Right lobe of liver (tissue), 6 donors: ENCODE data around the gene TRAP1. TPM values are rescaled to one million over a fixed set of nuclear protein-coding genes. Genes with fewer than 3 reads are reported as not detected.

Experiments
- ATAC-seq, 4 donors: fragments of 200-7000 bp; cut with Tn5 transposase; one replicate each; pipeline ENCODE4 v1.9.1; 2020; ENCODE audit warnings: mild to moderate bottlenecking in 4 of 4, moderate library complexity in 4 of 4
- DNase-seq, 3 donors: peaks; one replicate each; pipeline ENCODE4 v3.0.0-alpha.2; 2020
- H3K27ac ChIP-seq, 3 donors: fragments of 200-600 bp; one replicate each; pipeline ENCODE4 v1.8.0; 2022
- H3K27me3 ChIP-seq, 2 donors: fragments of 200-600 bp; one replicate each; pipeline ENCODE4 v1.8.0; 2022
- H3K36me3 ChIP-seq, 4 donors: fragments of 200-600 bp; sonication (generic) in 1 of 4; one replicate each; pipeline versions ENCODE4 v1.5.1 to v1.8.0; 2017 to 2022; ENCODE audit warnings: control low read depth in 1 of 4
- H3K4me1 ChIP-seq, 4 donors: fragments of 200-600 bp; sonication (generic) in 1 of 4; one replicate each; pipeline versions ENCODE4 v1.5.1 to v1.8.0; 2017 to 2022; ENCODE audit warnings: control low read depth in 1 of 4
- H3K4me3 ChIP-seq, 3 donors: fragments of 200-600 bp; one replicate each; pipeline ENCODE4 v1.8.0; 2022
- H3K9me3 ChIP-seq, 4 donors: fragments of 200-600 bp; sonication (generic) in 1 of 4; one replicate each; pipeline versions ENCODE4 v1.5.1 to v1.8.0; 2017 to 2022; ENCODE audit warnings: control low read depth in 1 of 4
- POLR2A ChIP-seq: fragments of 450-650 bp; IDR thresholded peaks from one replicate; pipeline ENCODE4 v1.6.1; 2017; ENCODE audit warnings: antibody characterized with exemption, mild to moderate bottlenecking
- WGBS: methylation state at CpG from one replicate; pipeline ENCODE4 v1.1.6; 2018; ENCODE audit warnings: low coverage, low lambda C conversion rate; ENCODE audit not compliant: insufficient coverage; ENCODE audit errors: missing lambda C conversion rate; 5-methylcytosine and 5-hydroxymethylcytosine counted together
- intact Hi-C, 2 donors: fragments of 100-400 bp; cut with DNase I; formaldehyde crosslinking; loops; one replicate each; pipeline versions ENCODE4 v1.11.2 to v1.14.1; 2022
- total RNA-seq, 6 experiments: library from RNA; depleted of rRNA in 2 of 6; stranded (reverse); fragments of >200 nt in 2 of 6; fragmentation: NEBNext Ultra II Directional in 3 of 6; extraction: Animal tissue kit (Norgen Biotek cat#: 25700) in 3 of 6; gene quantifications; one replicate each; pipeline versions ENCODE4 v1.1.0 to v1.2.4, GENCODE V29; 2016 to 2023
- TF ChIP-seq, protein P1 (sequence below), 4 donors: fragments of 200-600 bp in 3 of 4; fragments of 450-650 bp in 1 of 4; IDR thresholded peaks; one replicate each; pipeline versions ENCODE4 v1.5.1 to v1.8.0; 2016 to 2022; ENCODE audit warnings: antibody characterized with exemption in 4 of 4, mild to moderate bottlenecking in 2 of 4
- donor health status: DM: no; HTN: yes; CAD: no.
- donor health status: DM: no; HTN: no; CAD: no.
- donor health status: DM: no; HTN: no; CAD: no.
- donor health status: DM: no; HTN: yes; CAD: no.
- donor health status: DM: no; HTN: yes; CAD: no.

TRAP1 gene
- total RNA-seq, 6 experiments from 2014 or later = 93.4 to 169 (median 123) TPM

DNA sequence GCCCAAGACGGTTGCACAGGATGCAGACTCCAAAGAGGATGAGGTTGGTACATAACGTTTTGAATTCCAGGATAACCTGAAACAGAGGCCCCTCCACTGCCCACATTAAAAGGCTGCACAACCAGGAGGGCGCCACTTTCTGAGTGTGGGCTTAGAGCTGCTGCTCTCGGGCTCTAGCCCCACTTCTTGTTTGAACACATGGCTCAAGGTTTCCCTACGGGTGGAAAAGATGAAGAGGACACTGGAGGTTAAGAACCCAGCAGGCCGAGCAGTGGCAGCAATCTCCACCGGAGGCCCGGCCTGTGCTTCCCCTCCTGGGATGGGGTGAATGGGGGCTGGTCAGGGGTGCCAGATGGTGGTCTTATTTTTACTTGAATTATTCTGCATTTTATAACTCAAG is 8.0 kb upstream of the TRAP1 start:
- no peaks in the 10 kb centered on the region for H3K4me1 ChIP-seq
- intact Hi-C loops = no loop called here
- TF ChIP-seq, protein P1, sequence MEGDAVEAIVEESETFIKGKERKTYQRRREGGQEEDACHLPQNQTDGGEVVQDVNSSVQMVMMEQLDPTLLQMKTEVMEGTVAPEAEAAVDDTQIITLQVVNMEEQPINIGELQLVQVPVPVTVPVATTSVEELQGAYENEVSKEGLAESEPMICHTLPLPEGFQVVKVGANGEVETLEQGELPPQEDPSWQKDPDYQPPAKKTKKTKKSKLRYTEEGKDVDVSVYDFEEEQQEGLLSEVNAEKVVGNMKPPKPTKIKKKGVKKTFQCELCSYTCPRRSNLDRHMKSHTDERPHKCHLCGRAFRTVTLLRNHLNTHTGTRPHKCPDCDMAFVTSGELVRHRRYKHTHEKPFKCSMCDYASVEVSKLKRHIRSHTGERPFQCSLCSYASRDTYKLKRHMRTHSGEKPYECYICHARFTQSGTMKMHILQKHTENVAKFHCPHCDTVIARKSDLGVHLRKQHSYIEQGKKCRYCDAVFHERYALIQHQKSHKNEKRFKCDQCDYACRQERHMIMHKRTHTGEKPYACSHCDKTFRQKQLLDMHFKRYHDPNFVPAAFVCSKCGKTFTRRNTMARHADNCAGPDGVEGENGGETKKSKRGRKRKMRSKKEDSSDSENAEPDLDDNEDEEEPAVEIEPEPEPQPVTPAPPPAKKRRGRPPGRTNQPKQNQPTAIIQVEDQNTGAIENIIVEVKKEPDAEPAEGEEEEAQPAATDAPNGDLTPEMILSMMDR (IDR thresholded peaks at IDR 0.05) = no peak
- TF ChIP-seq POLR2A = no peak
- DNase-seq = peak in 2 of 3 donors; percentile 10 to 27
- ATAC-seq = no peak
- no peaks in the 10 kb centered on the region for H3K9me3 ChIP-seq
- peaks cover 0 to 37% (median 21%) of the 10 kb centered on the region in 4 donors for H3K36me3 ChIP-seq
- H3K4me3 ChIP-seq = no peak overlapping the region
- WGBS = 67% methylated on average over 3 of the region's 8 CpGs
- H3K27ac ChIP-seq = no peak overlapping the region
- H3K27me3 ChIP-seq = no peaks in the 10 kb centered on the region

DNA sequence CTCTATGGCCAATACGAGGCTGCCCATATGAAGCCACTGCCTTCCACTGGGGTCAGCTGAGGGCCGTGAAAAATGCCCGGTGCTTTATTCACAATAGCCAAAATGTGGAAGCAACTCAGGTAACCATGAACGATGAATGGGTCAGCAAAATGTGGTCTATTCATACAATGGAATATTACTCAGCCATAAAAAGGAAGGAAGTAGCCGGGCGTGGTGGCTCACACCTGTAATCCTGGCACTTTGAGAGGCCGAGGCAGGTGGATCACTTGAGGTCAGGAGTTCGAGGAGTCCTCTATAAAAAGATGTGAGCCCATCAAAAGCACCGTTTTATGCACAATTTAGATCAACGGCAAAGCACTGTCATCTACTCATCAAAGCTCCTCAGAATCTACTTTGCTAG is 5.2 kb upstream of the TRAP1 start:
- Histone ChIP-seq H3K9me3 (no peaks in the 10 kb centered on the region), H3K27ac (no peak overlapping the region), H3K4me1 (peaks cover 0 to 6% (median 2%) of the 10 kb centered on the region in 4 donors), H3K36me3 (peaks cover 0 to 11% (median 5%) of the 10 kb centered on the region in 4 donors), H3K4me3 (no peak overlapping the region), H3K27me3 (no peaks in the 10 kb centered on the region)
- no peak for ATAC-seq
- DNase-seq = peak in 1 of 3 donors; percentile 5
- intact Hi-C loops = no loop called here
- no peak for TF ChIP-seq POLR2A
- TF ChIP-seq, protein P1 (IDR thresholded peaks at IDR 0.05) = no peak
- 92% methylated on average over 8 of the region's 10 CpGs for WGBS

DNA sequence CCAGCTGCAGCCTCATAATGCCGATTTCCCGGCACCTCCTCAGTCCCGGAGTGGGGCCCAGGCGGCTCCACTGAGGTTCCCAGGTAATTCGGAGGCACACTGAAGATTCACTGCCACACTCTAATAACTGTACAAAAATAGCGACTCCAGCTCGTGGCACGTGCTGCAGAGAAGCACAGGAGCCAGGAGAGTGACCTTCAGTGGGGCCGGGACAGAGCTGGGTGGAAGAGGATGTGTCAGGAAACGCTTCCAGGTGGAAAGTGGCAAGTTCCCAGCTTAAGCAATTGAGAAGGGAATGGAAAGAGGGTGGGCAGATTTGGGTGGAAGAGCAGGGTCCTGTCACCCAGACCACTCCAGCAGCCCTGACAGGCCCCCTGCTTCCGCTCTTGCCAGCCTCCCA is 3.1 kb upstream of the TRAP1 start:
- peaks cover 0 to 13% (median 2%) of the 10 kb centered on the region in 4 donors for H3K4me1 ChIP-seq
- no peaks in the 10 kb centered on the region for H3K36me3 ChIP-seq
- WGBS = 62% methylated on average over 11 of the region's 11 CpGs
- no peaks in the 10 kb centered on the region for H3K9me3 ChIP-seq
- H3K27ac ChIP-seq = no peak overlapping the region
- no peak for TF ChIP-seq POLR2A
- TF ChIP-seq, protein P1 (IDR thresholded peaks at IDR 0.05) = no peak
- no peak overlapping the region for H3K4me3 ChIP-seq
- intact Hi-C loops = no loop called here
- ATAC-seq (no peak), DNase-seq (peak in 1 of 3 donors; percentile 37)
- H3K27me3 ChIP-seq = no peaks in the 10 kb centered on the region

DNA sequence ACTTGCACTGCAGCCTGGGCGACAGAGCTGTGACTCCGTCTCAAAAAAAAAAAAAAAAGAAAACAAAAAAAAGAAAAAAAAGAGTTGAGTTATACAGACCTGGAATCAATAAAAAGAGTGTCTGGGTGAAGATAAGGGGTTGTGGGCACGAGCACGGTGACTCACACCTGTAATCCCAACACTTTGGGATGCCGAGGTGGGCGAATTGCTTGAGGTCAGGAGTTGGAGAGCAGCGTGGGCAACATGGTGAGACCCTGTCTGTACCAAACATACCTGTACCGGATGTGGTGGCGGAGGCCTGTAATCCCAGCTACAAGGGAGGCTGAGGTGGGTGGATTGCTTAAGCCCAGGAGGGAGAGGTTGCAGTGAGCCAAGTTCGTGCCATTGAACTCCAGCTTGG is 1.3 kb upstream of the TRAP1 start:
- WGBS = 86% methylated on average over 6 of the region's 10 CpGs
- Histone ChIP-seq H3K9me3 (no peaks in the 10 kb centered on the region), H3K27ac (no peak overlapping the region), H3K36me3 (no peaks in the 10 kb centered on the region), H3K4me1 (peaks cover 0 to 13% (median 2%) of the 10 kb centered on the region in 4 donors), H3K27me3 (no peaks in the 10 kb centered on the region), H3K4me3 (no peak overlapping the region)
- ATAC-seq (no peak), DNase-seq (peak in 1 of 3 donors; percentile 45)
- TF ChIP-seq, protein P1 (IDR thresholded peaks at IDR 0.05) = no peak
- intact Hi-C loops = no loop called here

DNA sequence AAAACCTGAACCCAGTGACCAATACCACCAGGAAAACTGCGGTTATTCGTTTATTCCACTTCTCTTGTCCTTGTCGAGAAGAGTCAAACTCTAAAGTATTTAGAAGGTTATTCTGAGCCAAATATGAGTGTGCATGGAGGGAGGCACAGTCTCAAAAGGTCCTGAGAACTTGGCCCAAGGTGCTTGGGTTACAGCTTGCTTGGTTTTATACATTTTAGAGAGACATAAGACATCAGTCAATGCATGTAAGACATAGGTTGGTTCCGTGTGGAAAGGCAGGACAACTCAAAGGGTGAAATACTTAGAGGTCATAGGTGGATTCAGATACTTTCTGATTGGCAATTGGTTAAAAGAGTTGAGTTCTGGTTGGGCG is 681 bp upstream of the TRAP1 start:
- ATAC-seq (no peak), DNase-seq (no peak)
- TF ChIP-seq, protein P1 (IDR thresholded peaks at IDR 0.05) = no peak
- no peak for TF ChIP-seq POLR2A
- Histone ChIP-seq H3K4me1 (peaks cover 0 to 16% (median 2%) of the 10 kb centered on the region in 4 donors), H3K27me3 (no peaks in the 10 kb centered on the region), H3K36me3 (no peaks in the 10 kb centered on the region), H3K9me3 (no peaks in the 10 kb centered on the region), H3K27ac (peak overlapping the region; percentile 80 to 85 (median 81)), H3K4me3 (peak overlapping the region; percentile 83 to 96 (median 96))
- 19% methylated on average over 5 of the region's 5 CpGs for WGBS
- intact Hi-C loops = no loop called here
